Superior temporal gyrus (tissue), 1 donor: ENCODE measurements around the gene PCMTD2.
"Not testable (repeated sequence)": the region's sequence is repeated elsewhere in the genome, so short reads cannot be mapped to it uniquely, and the experiment has no call there.

Experiments used
- DNase-seq: peaks from one replicate; pipeline ENCODE4 v3.0.0-alpha.2; 2016; ENCODE audit errors: extremely low spot score

Gene PCMTD2

GRCh38 chr20:64256282-64256935 is 861 bp downstream of the PCMTD2 start:
- DNase-seq: no peak

- no peak for DNase-seq
Measured at GRCh38 chr20:64257107-64257757, 1.7 kb downstream of the PCMTD2 start.

GRCh38 chr20:64258071-64258823 is 2.7 kb downstream of the PCMTD2 start:
- no peak for DNase-seq

GRCh38 chr20:64260239-64260638 is 4.7 kb downstream of the PCMTD2 start:
- DNase-seq: no peak

- no peak for DNase-seq
Measured at GRCh38 chr20:64261138-64261537, 5.6 kb downstream of the PCMTD2 start.

- no peak for DNase-seq
Measured at GRCh38 chr20:64264091-64264490, 8.5 kb downstream of the PCMTD2 start.

GRCh38 chr20:64265201-64265600 is 9.7 kb downstream of the PCMTD2 start:
- DNase-seq: no peak

- no peak for DNase-seq
Measured at GRCh38 chr20:64266988-64267387, 11.4 kb downstream of the PCMTD2 start.

- no peak for DNase-seq
Measured at GRCh38 chr20:64268174-64268573, 12.6 kb downstream of the PCMTD2 start.

GRCh38 chr20:64269604-64270411 is 14.3 kb downstream of the PCMTD2 start:
- no peak for DNase-seq

GRCh38 chr20:64271636-64272035 is 16.1 kb downstream of the PCMTD2 start:
- DNase-seq: no peak

- no peak for DNase-seq
Measured at GRCh38 chr20:64273109-64273508, 17.6 kb downstream of the PCMTD2 start.

GRCh38 chr20:64276817-64277216 is 21.3 kb downstream of the PCMTD2 start:
- no peak for DNase-seq

- DNase-seq: no peak
Measured at GRCh38 chr20:64277571-64278316, 22.2 kb downstream of the PCMTD2 start.

GRCh38 chr20:64278317-64278681 is 22.8 kb downstream of the PCMTD2 start:
- no peak for DNase-seq

GRCh38 chr20:64279826-64280459 is 24.4 kb downstream of the PCMTD2 start:
- DNase-seq: no peak

GRCh38 chr20:64280460-64280843 is 24.9 kb downstream of the PCMTD2 start:
- DNase-seq: no peak

- no peak for DNase-seq
Measured at GRCh38 chr20:64283646-64284045, 28.1 kb downstream of the PCMTD2 start.

GRCh38 chr20:64285579-64286446 is 30.3 kb downstream of the PCMTD2 start:
- DNase-seq: not testable (repeated sequence)
